HepG2 (cell line): ENCODE data around the gene GPATCH2. TPM values are rescaled to one million over a fixed set of nuclear protein-coding genes. Genes with fewer than 3 reads are reported as not detected.

Experiments used
- AGO2 ChIP-seq: fragments of 200-400 bp; formaldehyde crosslinking; optimal IDR thresholded peaks from 2 replicates; pipeline ENCODE3; 2017; ENCODE audit warnings: mild to moderate bottlenecking, low read depth, low read length, moderate library complexity
- ATF7 ChIP-seq, 2 experiments: fragments of 450-650 bp in 1 of 2; sonication (generic) in 1 of 2; formaldehyde crosslinking in 1 of 2; IDR thresholded peaks; 2 replicates each; pipeline versions ENCODE4 v1.4.0 to v1.6.1; 2016 to 2020; ENCODE audit warnings: antibody characterized with exemption in 1 of 2, mild to moderate bottlenecking in 1 of 2, missing genetic modification reagents in 1 of 2
- ATRX ChIP-seq: sonication (generic); formaldehyde crosslinking; IDR thresholded peaks from 2 replicates; pipeline ENCODE4 v1.4.0; 2020; ENCODE audit warnings: missing genetic modification reagents, borderline replicate concordance
- BRD4 ChIP-seq: sonication (generic); formaldehyde crosslinking; IDR thresholded peaks from 2 replicates; pipeline ENCODE4 v1.4.0; 2020; ENCODE audit warnings: missing genetic modification reagents
- CBFB ChIP-seq: sonication (generic); formaldehyde crosslinking; IDR thresholded peaks from 2 replicates; pipeline ENCODE4 v1.4.0; 2020; ENCODE audit warnings: missing genetic modification reagents
- ERF ChIP-seq: IDR thresholded peaks from 2 replicates; pipeline ENCODE4 v1.6.1; 2018; ENCODE audit warnings: missing biosample characterization, missing genetic modification reagents
- NCOA2 ChIP-seq: sonication (generic); formaldehyde crosslinking; IDR thresholded peaks from 2 replicates; pipeline ENCODE4 v1.8.0; 2022; ENCODE audit warnings: inconsistent platforms
- PHF20 ChIP-seq: sonication (generic); formaldehyde crosslinking; IDR thresholded peaks from 2 replicates; pipeline ENCODE4 v1.5.0; 2020; ENCODE audit warnings: mild to moderate bottlenecking, missing genetic modification reagents
- RFX3 ChIP-seq: IDR thresholded peaks from 2 replicates; pipeline ENCODE4 v1.6.1; 2016; ENCODE audit warnings: missing biosample characterization, missing genetic modification reagents
- SOX6 ChIP-seq, 2 experiments: fragments of 450-650 bp in 1 of 2; sonication (generic) in 1 of 2; formaldehyde crosslinking in 1 of 2; IDR thresholded peaks; 2 replicates each; pipeline versions ENCODE4 v1.4.0 to v1.6.1; 2017 to 2020; ENCODE audit warnings: antibody characterized with exemption in 1 of 2, mild to moderate bottlenecking in 1 of 2, missing genetic modification reagents in 1 of 2
- STAG1 ChIP-seq: sonication (generic); formaldehyde crosslinking; IDR thresholded peaks from 2 replicates; pipeline ENCODE4 v1.4.0; 2020; ENCODE audit warnings: missing genetic modification reagents
- TEAD3 ChIP-seq: optimal IDR thresholded peaks from 2 replicates; pipeline ENCODE3; 2016; ENCODE audit warnings: borderline replicate concordance
- TOE1 ChIP-seq: sonication (generic); formaldehyde crosslinking; IDR thresholded peaks from 2 replicates; pipeline ENCODE4 v1.4.0; 2020; ENCODE audit warnings: mild to moderate bottlenecking, missing genetic modification reagents
- ZNF3 ChIP-seq: IDR thresholded peaks from 2 replicates; pipeline ENCODE4 v1.7.0; 2017; ENCODE audit warnings: inconsistent platforms
- ZNF501 ChIP-seq: sonication (generic); formaldehyde crosslinking; IDR thresholded peaks from 2 replicates; pipeline ENCODE4 v1.5.1; 2020; ENCODE audit warnings: mild to moderate bottlenecking, moderate library complexity, missing genetic modification reagents
- ZNF7 ChIP-seq: IDR thresholded peaks from 2 replicates; pipeline ENCODE4 v1.6.1; 2016; ENCODE audit warnings: missing biosample characterization, missing genetic modification reagents
- ZNF782 ChIP-seq: sonication (generic); formaldehyde crosslinking; IDR thresholded peaks from 2 replicates; pipeline ENCODE4 v1.4.0; 2020; ENCODE audit warnings: missing genetic modification reagents, mild to moderate bottlenecking, borderline replicate concordance
- ZSCAN20 ChIP-seq: sonication (generic); formaldehyde crosslinking; IDR thresholded peaks from 2 replicates; pipeline ENCODE4 v1.4.0; 2020; ENCODE audit warnings: missing genetic modification reagents, mild to moderate bottlenecking, borderline replicate concordance
- ZSCAN21 ChIP-seq: sonication (generic); formaldehyde crosslinking; IDR thresholded peaks from 2 replicates; pipeline ENCODE4 v1.8.0; 2022; ENCODE audit warnings: mild to moderate bottlenecking, missing genetic modification reagents, moderate library complexity, borderline replicate concordance
- polyA plus RNA-seq, 8 experiments: library from polyadenylated mRNA; depleted of rRNA in 3 of 8; stranded (reverse) in 7 of 8; unstranded in 1 of 8; fragments of >200 nt; fragmentation: Illumina TruSeq in 4 of 8; extraction: Trizol in 4 of 8; gene quantifications; 2 replicates each; pipeline versions ENCODE4 v1.2.1 to v1.2.3, GENCODE V29; 2011 to 2016; ENCODE audit warnings: low read depth in 4 of 8, missing spikeins in 1 of 8, mixed read lengths in 1 of 8; ENCODE audit not compliant: insufficient read depth in 1 of 8
- total RNA-seq, 5 experiments: library from RNA; depleted of rRNA; stranded (reverse); fragments of >200 nt; fragmentation: Illumina TruSeq; extraction: Trizol; gene quantifications; 2 replicates each; pipeline ENCODE4 v1.2.3, GENCODE V29; 2016; ENCODE audit warnings: low read depth in 1 of 5
- TF ChIP-seq, protein P1 (sequence below): sonication (generic); formaldehyde crosslinking; IDR thresholded peaks from 2 replicates; pipeline ENCODE4 v1.5.0; 2020; ENCODE audit warnings: missing genetic modification reagents
- TF ChIP-seq, protein P2 (sequence below): IDR thresholded peaks from 2 replicates; pipeline ENCODE4 v1.6.1; 2016; ENCODE audit warnings: low read depth, control low read depth
- TF ChIP-seq, protein P3 (sequence below): sonication (generic); formaldehyde crosslinking; IDR thresholded peaks from 2 replicates; pipeline ENCODE4; 2020; ENCODE audit warnings: missing genetic modification reagents, mild to moderate bottlenecking, borderline replicate concordance

The GPATCH2 gene
- total and polyA plus RNA-seq, 2 of the 13 experiments (the other 11 are each of a cell fraction or from before 2014, with no cell fraction given), result 3.5 to 15.7 TPM

DNA sequence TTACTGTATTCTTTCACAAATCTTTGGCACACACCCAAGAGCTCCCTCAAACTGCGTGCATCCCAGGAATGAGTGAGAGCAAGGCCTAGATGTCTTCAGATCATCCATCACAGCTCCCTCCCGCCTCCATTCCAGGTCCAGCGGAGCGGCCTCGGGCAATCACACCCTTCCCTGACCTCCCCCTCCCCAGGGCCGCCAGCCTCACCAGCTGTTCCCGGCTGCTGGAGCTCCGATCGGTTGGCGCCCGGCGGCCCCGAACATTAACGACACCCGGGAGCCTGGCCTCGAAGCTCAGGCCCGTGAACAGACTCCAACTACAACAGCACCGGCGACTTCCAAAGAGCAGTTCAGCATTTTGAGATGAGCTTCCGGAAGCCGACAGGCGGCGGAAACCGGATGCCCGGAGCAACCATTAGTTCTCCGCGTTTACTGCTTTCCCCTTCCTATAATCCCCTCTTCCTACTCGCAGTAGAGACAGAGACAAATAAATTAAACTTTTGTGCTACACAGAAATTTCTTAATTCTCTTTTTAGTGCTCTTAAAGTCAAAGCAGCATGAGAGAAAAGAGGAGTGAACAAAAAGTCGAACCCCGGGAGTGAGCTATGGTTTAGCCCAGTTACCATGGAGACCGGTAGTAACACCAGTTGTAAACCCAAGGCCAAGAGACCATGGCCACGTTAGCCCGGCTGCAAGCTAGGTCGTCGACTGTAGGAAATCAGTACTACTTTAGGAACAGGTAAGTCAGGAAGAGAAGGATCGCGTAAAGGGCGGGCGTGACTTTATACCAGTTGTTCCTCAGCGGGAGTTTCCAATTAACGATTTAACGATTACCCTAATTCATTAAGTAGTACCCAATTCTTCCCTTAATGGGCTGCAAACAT, at the start of gene GPATCH2, which contains the start of gene SPATA17 (continued):
- no peak for TF ChIP-seq AGO2
- TF ChIP-seq TEAD3 (CRISPR knock-in tag), result no peak
- TF ChIP-seq, protein P1, sequence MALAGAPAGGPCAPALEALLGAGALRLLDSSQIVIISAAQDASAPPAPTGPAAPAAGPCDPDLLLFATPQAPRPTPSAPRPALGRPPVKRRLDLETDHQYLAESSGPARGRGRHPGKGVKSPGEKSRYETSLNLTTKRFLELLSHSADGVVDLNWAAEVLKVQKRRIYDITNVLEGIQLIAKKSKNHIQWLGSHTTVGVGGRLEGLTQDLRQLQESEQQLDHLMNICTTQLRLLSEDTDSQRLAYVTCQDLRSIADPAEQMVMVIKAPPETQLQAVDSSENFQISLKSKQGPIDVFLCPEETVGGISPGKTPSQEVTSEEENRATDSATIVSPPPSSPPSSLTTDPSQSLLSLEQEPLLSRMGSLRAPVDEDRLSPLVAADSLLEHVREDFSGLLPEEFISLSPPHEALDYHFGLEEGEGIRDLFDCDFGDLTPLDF (CRISPR knock-in tag), result no peak
- TF ChIP-seq TOE1 (CRISPR knock-in tag), result no peak
- peak; percentile 87 for TF ChIP-seq RFX3 (CRISPR knock-in tag)
- peak; percentile 62; the same call in 1 of the 2 replicates for TF ChIP-seq ZSCAN21 (CRISPR knock-in tag)
- 0 out of 2 replicates have a peak, but pooled peaks have one; percentile 18 for TF ChIP-seq CBFB (CRISPR knock-in tag)
- TF ChIP-seq ZNF782 (CRISPR knock-in tag), result 0 out of 2 replicates have a peak, but pooled peaks have one; percentile 41
- TF ChIP-seq, protein P2, sequence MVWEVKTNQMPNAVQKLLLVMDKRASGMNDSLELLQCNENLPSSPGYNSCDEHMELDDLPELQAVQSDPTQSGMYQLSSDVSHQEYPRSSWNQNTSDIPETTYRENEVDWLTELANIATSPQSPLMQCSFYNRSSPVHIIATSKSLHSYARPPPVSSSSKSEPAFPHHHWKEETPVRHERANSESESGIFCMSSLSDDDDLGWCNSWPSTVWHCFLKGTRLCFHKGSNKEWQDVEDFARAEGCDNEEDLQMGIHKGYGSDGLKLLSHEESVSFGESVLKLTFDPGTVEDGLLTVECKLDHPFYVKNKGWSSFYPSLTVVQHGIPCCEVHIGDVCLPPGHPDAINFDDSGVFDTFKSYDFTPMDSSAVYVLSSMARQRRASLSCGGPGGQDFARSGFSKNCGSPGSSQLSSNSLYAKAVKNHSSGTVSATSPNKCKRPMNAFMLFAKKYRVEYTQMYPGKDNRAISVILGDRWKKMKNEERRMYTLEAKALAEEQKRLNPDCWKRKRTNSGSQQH (CRISPR knock-in tag), result peak; percentile 56; the same call in 1 of the 2 replicates
- TF ChIP-seq, protein P3, sequence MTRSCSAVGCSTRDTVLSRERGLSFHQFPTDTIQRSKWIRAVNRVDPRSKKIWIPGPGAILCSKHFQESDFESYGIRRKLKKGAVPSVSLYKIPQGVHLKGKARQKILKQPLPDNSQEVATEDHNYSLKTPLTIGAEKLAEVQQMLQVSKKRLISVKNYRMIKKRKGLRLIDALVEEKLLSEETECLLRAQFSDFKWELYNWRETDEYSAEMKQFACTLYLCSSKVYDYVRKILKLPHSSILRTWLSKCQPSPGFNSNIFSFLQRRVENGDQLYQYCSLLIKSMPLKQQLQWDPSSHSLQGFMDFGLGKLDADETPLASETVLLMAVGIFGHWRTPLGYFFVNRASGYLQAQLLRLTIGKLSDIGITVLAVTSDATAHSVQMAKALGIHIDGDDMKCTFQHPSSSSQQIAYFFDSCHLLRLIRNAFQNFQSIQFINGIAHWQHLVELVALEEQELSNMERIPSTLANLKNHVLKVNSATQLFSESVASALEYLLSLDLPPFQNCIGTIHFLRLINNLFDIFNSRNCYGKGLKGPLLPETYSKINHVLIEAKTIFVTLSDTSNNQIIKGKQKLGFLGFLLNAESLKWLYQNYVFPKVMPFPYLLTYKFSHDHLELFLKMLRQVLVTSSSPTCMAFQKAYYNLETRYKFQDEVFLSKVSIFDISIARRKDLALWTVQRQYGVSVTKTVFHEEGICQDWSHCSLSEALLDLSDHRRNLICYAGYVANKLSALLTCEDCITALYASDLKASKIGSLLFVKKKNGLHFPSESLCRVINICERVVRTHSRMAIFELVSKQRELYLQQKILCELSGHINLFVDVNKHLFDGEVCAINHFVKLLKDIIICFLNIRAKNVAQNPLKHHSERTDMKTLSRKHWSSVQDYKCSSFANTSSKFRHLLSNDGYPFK (CRISPR knock-in tag), result peak; percentile 69; the same call in 1 of the 2 replicates
- peak; percentile 36; the same call in 1 of the 2 replicates for TF ChIP-seq ERF (CRISPR knock-in tag)
- no peak for TF ChIP-seq STAG1
- TF ChIP-seq ZSCAN20 (CRISPR knock-in tag), result peak; percentile 63; the same call in 1 of the 2 replicates
- TF ChIP-seq ZNF7, result no peak
- no peak for TF ChIP-seq BRD4
- no peak; the same call in 1 of the 2 replicates for TF ChIP-seq NCOA2 (CRISPR knock-in tag)
- peak; percentile 86 for TF ChIP-seq ZNF501 (CRISPR knock-in tag)
- TF ChIP-seq SOX6 (IDR thresholded peaks at IDR 0.05), result no peak
- peak; percentile 68 for TF ChIP-seq SOX6 (CRISPR knock-in tag; IDR thresholded peaks at IDR 0.05)
- peak; percentile 75 for TF ChIP-seq ATF7 (IDR thresholded peaks at IDR 0.05)
- no peak for TF ChIP-seq ATF7 (CRISPR knock-in tag; IDR thresholded peaks at IDR 0.05)
- TF ChIP-seq ZNF3 (CRISPR knock-in tag), result 0 out of 2 replicates have a peak, but pooled peaks have one; percentile 18
- peak; percentile 85 for TF ChIP-seq PHF20 (CRISPR knock-in tag)
- no peak for TF ChIP-seq ATRX
